Esophagus squamous epithelium (tissue), 5 donors: Measurements from ENCODE around the gene NCS1. TPM values are rescaled to one million over a fixed set of nuclear protein-coding genes. Genes with fewer than 3 reads are reported as not detected.

Source experiments
- DNase-seq: peaks from one replicate; lab custom pipeline; 2025; lab: John Stamatoyannopoulos, UW
- H3K27ac ChIP-seq, 4 donors: fragments of 200-600 bp; sonication (generic); one replicate each; pipeline ENCODE4 v1.5.1; 2016 to 2019; ENCODE audit warnings: mild to moderate bottlenecking in 1 of 4
- H3K27me3 ChIP-seq, 4 donors: fragments of 200-600 bp; sonication (generic); 1 replicate in 3 of 4; 2 replicates in 1 of 4; pipeline versions ENCODE4 v1.5.1 to v1.6.0; 2017 to 2021; ENCODE audit warnings: antibody characterized with exemption in 1 of 4
- H3K36me3 ChIP-seq, 3 donors: fragments of 200-600 bp; sonication (generic); one replicate each; pipeline ENCODE4 v1.5.1; 2016 to 2019
- H3K4me1 ChIP-seq, 3 donors: fragments of 200-600 bp; sonication (generic); one replicate each; pipeline ENCODE4 v1.5.1; 2017 to 2019
- H3K4me3 ChIP-seq, 4 donors: fragments of 200-600 bp; sonication (generic); 1 replicate in 3 of 4; 2 replicates in 1 of 4; pipeline ENCODE4 v1.5.1; 2016 to 2019; ENCODE audit warnings: mild to moderate bottlenecking in 2 of 4, moderate library complexity in 1 of 4
- H3K9me3 ChIP-seq, 3 donors: fragments of 200-600 bp; sonication (generic); one replicate each; pipeline ENCODE4 v1.5.1; 2016 to 2019
- CTCF ChIP-seq, 6 experiments: fragments of 450-650 bp in 4 of 6; fragments of 200-600 bp in 2 of 6; sonication (generic) in 2 of 6; IDR thresholded peaks; one replicate each; pipeline ENCODE4 v1.5.1; 2016 to 2019; ENCODE audit warnings: antibody characterized with exemption in 6 of 6, mild to moderate bottlenecking in 4 of 6, moderate library complexity in 4 of 6
- POLR2A ChIP-seq, 4 donors: fragments of 450-650 bp; IDR thresholded peaks; one replicate each; pipeline ENCODE4 v1.6.1; 2017; ENCODE audit warnings: antibody characterized with exemption in 4 of 4, mild to moderate bottlenecking in 4 of 4, moderate library complexity in 3 of 4
- WGBS, 2 donors: methylation state at CpG; one replicate each; pipeline ENCODE4 v1.1.5; 2018; 5-methylcytosine and 5-hydroxymethylcytosine counted together
- intact Hi-C: fragments of 100-400 bp; cut with DNase I; formaldehyde crosslinking; loops from one replicate; pipeline ENCODE4 v1.15.0; 2022
- total RNA-seq, 4 donors: library from RNA; depleted of rRNA; stranded (reverse); fragments of >200 nt; gene quantifications; one replicate each; pipeline ENCODE4 v1.1.0, GENCODE V29; 2016
- donor health status: DM: yes; HTN: yes; CAD: no.

NCS1 gene
- total RNA-seq, 4 donors from 2014 or later: 9.3 to 31.3 (median 15.2) TPM

DNA sequence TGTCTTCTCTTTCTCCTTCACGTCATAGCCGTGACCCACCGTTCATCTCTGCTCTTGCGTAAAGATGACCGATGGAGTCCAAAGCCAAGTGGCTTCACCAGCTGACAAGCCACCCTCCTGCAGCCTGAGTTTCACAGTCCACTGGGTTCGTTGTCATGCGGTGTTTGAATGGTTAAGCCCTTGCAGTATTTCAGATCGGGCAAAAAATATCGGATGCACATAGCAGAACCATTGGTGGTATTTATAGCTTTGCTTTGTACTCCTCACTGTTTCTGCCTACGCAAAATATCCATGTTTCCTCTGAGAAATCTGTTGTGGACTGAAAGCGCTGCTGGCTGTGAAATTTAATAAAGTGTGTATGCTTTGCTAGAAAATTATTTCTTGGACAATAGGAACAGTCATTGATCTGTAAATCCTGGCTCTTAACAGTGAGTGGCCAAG lies 34.5 kb upstream of the NCS1 start:
- Histone ChIP-seq H3K9me3 (no peaks in the 10 kb centered on the region), H3K4me1 (peaks cover 10 to 28% (median 20%) of the 10 kb centered on the region in 3 donors), H3K36me3 (peaks cover 0 to 41% (median 7%) of the 10 kb centered on the region in 3 donors), H3K27ac (peak overlapping the region in 3 of 4 donors; percentile 69 to 79 (median 75)), H3K27me3 (peaks cover 0 to under 1% (median 0%) of the 10 kb centered on the region in 4 donors), H3K4me3 (no peak overlapping the region)
- TF ChIP-seq POLR2A (IDR thresholded peaks at IDR 0.05) (no peak), CTCF (IDR thresholded peaks at IDR 0.05) (no peak)
- no peak for DNase-seq
- intact Hi-C loops: no loop called here
- WGBS, 2 donors: 86 to 91% methylated on average over 11 of the region's 11 CpGs

GRCh38 chr9:130138171-130138653 lies 34.0 kb upstream of the NCS1 start:
- Histone ChIP-seq H3K4me3 (no peak overlapping the region), H3K36me3 (peaks cover 0 to 38% (median 7%) of the 10 kb centered on the region in 3 donors), H3K9me3 (no peaks in the 10 kb centered on the region), H3K27me3 (peaks cover 0 to 6% (median 0%) of the 10 kb centered on the region in 4 donors), H3K4me1 (peaks cover 10 to 29% (median 20%) of the 10 kb centered on the region in 3 donors), H3K27ac (peak overlapping the region; percentile 39 to 79 (median 72))
- WGBS, 2 donors: 18 to 23% methylated on average over 9 to 10 of the region's 10 CpGs
- TF ChIP-seq POLR2A (IDR thresholded peaks at IDR 0.05) (no peak), CTCF (IDR thresholded peaks at IDR 0.05) (no peak)
- intact Hi-C loops: no loop called here
- DNase-seq: no peak

- Histone ChIP-seq H3K4me1 (peaks cover 10 to 35% (median 20%) of the 10 kb centered on the region in 3 donors), H3K36me3 (peaks cover 0 to 32% (median 7%) of the 10 kb centered on the region in 3 donors), H3K27ac (peak overlapping the region; percentile 39 to 79 (median 72)), H3K27me3 (peaks cover 0 to 11% (median 0%) of the 10 kb centered on the region in 4 donors), H3K9me3 (no peaks in the 10 kb centered on the region), H3K4me3 (no peak overlapping the region)
- DNase-seq: no peak
- intact Hi-C loops: no loop called here
- 39 to 43% methylated on average over 5 to 6 of the region's 6 CpGs for WGBS, 2 donors
- TF ChIP-seq CTCF (IDR thresholded peaks at IDR 0.05): no peak
- TF ChIP-seq POLR2A (IDR thresholded peaks at IDR 0.05): no peak
Measured at GRCh38 chr9:130138791-130139190, 33.4 kb upstream of the NCS1 start.

DNA sequence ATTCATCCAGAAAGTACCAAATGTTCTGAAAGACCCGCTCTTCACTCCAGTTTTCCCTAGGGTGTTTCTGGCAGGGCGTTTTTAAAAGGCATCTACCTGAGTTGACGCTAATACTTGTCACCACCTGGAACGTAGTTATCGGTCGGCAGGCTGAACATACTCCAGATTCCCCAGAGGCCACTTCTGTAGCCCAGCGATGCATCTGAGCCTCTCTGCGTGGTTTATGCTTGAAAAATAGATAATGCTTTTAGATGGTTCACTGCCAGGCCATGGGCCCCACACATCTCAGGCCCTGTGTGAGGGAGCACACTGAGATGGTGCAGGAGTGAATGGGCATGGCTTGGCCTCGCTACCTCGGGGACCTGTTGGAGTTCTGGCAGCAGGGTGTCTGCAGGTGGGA lies 33.0 kb upstream of the NCS1 start:
- intact Hi-C loops: no loop called here
- Histone ChIP-seq H3K36me3 (peaks cover 0 to 27% (median 7%) of the 10 kb centered on the region in 3 donors), H3K27me3 (peaks cover 0 to 16% (median 0%) of the 10 kb centered on the region in 4 donors), H3K4me3 (no peak overlapping the region), H3K9me3 (no peaks in the 10 kb centered on the region), H3K27ac (peak overlapping the region in 3 of 4 donors; percentile 69 to 79 (median 75)), H3K4me1 (peaks cover 10 to 39% (median 22%) of the 10 kb centered on the region in 3 donors)
- DNase-seq: no peak
- TF ChIP-seq CTCF (IDR thresholded peaks at IDR 0.05) (no peak), POLR2A (IDR thresholded peaks at IDR 0.05) (no peak)
- WGBS, 2 donors: 42 to 54% methylated on average over 9 to 10 of the region's 10 CpGs

- peaks cover 10 to 46% (median 22%) of the 10 kb centered on the region in 3 donors for H3K4me1 ChIP-seq
Measured at GRCh38 chr9:130140706-130141105, 31.5 kb upstream of the NCS1 start.

More at GRCh38 chr9:130140706-130141105, 31.5 kb upstream of the NCS1 start:
- Histone ChIP-seq H3K9me3 (no peaks in the 10 kb centered on the region), H3K27ac (no peak overlapping the region), H3K4me3 (no peak overlapping the region), H3K36me3 (peaks cover 0 to 15% (median under 1%) of the 10 kb centered on the region in 3 donors), H3K27me3 (peaks cover 0 to 26% (median 0%) of the 10 kb centered on the region in 4 donors)
- no peak for TF ChIP-seq POLR2A (IDR thresholded peaks at IDR 0.05)
- TF ChIP-seq CTCF (IDR thresholded peaks at IDR 0.05): no peak
- no peak for DNase-seq
- intact Hi-C loops: no loop called here
- 71 to 94% methylated on average over 6 to 9 of the region's 10 CpGs for WGBS, 2 donors
